ENCODE results near the gene KANK4.
A peak's percentile ranks its signal among the peaks of the same experiment; 100 is the strongest.

KANK4 gene

GRCh38 chr1:62337706-62338631, 18.7 kb upstream of the KANK4 start:
- peak in 2 of 51 donors; percentile 5 to 7 for DNase-seq

- DNase-seq: no peak
Observed at GRCh38 chr1:62336995-62337705, 17.9 kb upstream of the KANK4 start.

- DNase-seq: no peak
Observed at GRCh38 chr1:62336638-62336994, 17.4 kb upstream of the KANK4 start.

GRCh38 chr1:62335656-62336055, 16.4 kb upstream of the KANK4 start:
- no peak for DNase-seq

GRCh38 chr1:62334434-62334985, 15.3 kb upstream of the KANK4 start:
- no peak for DNase-seq

GRCh38 chr1:62333441-62333840, 14.2 kb upstream of the KANK4 start:
- DNase-seq: no peak

- DNase-seq: no peak
Observed at GRCh38 chr1:62327360-62328055, 8.3 kb upstream of the KANK4 start.

- no peak for DNase-seq
Observed at GRCh38 chr1:62325681-62326080, 6.4 kb upstream of the KANK4 start.

- DNase-seq: no peak
Observed at GRCh38 chr1:62325081-62325480, 5.8 kb upstream of the KANK4 start.

- no peak for DNase-seq
Observed at GRCh38 chr1:62321446-62321845, 2.2 kb upstream of the KANK4 start.

- peak in 1 of 51 donors; percentile 22 for DNase-seq
Observed at GRCh38 chr1:62318320-62318755, 896 bp downstream of the KANK4 start.

GRCh38 chr1:62317021-62317768, 2.0 kb downstream of the KANK4 start:
- DNase-seq: no peak

- DNase-seq: no peak
Observed at GRCh38 chr1:62316135-62316534, 3.1 kb downstream of the KANK4 start.

- no peak for DNase-seq
Observed at GRCh38 chr1:62315387-62315786, 3.8 kb downstream of the KANK4 start.

GRCh38 chr1:62314454-62315350, 4.5 kb downstream of the KANK4 start:
- no peak for DNase-seq

GRCh38 chr1:62312698-62313097, 6.5 kb downstream of the KANK4 start:
- DNase-seq: no peak

GRCh38 chr1:62311473-62311943, 7.7 kb downstream of the KANK4 start:
- DNase-seq: no peak

GRCh38 chr1:62309906-62310305, 9.3 kb downstream of the KANK4 start:
- DNase-seq: no peak

- DNase-seq: no peak
Observed at GRCh38 chr1:62308606-62309005, 10.6 kb downstream of the KANK4 start.
